ENCODE measurements around the gene VSTM2B. TPM values are rescaled to one million over a fixed set of nuclear protein-coding genes. Genes with fewer than 3 reads are reported as not detected.

The VSTM2B gene
- total RNA-seq, 2 donors from 2014 or later, result not detected

DNA sequence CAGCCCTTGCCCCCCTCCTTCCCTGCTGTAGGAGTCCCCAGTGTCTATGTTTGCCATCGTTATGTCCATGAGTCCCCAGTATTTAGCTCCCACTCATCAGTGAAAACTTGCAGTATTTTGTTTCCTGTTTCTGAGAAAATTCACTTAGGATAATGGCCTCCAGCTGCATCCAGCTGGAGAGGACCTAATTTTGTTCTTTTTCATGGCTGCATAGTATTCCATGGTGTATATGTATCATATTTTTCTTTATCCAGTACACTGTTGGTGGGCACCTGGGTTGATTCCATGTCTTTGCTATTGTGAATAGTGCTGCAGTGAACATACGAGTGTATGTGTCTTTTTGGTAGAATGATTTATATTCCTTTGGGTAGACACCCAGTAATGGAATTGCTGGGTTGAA lies 62.3 kb downstream of the VSTM2B start:
- peaks cover 5% of the 10 kb centered on the region for H3K36me3 Mint-ChIP-seq
- H3K27me3 Mint-ChIP-seq, result peaks cover 18 to 29% of the 10 kb centered on the region in 2 donors
- H3K4me3 Mint-ChIP-seq, result no peak overlapping the region
- no peaks in the 10 kb centered on the region for H3K9me3 Mint-ChIP-seq
- DNase-seq (ENCODE audit: low spot score), result no peak
- H3K27ac Mint-ChIP-seq, result no peak overlapping the region
- H3K4me1 Mint-ChIP-seq (ENCODE audit: low read depth in 2 of 2), result peaks cover 8 to 16% of the 10 kb centered on the region in 2 donors
- no peak for ATAC-seq

GRCh38 chr19:29590278-29590677 lies 64.5 kb downstream of the VSTM2B start:
- no peaks in the 10 kb centered on the region for H3K9me3 Mint-ChIP-seq
- peaks cover 5% of the 10 kb centered on the region for H3K36me3 Mint-ChIP-seq
- H3K4me3 Mint-ChIP-seq, result no peak overlapping the region
- H3K4me1 Mint-ChIP-seq (ENCODE audit: low read depth in 2 of 2), result peaks cover 8 to 11% of the 10 kb centered on the region in 2 donors
- DNase-seq (ENCODE audit: low spot score) (no peak), ATAC-seq (no peak)
- H3K27ac Mint-ChIP-seq, result no peak overlapping the region
- peaks cover 22 to 34% of the 10 kb centered on the region in 2 donors for H3K27me3 Mint-ChIP-seq

DNA sequence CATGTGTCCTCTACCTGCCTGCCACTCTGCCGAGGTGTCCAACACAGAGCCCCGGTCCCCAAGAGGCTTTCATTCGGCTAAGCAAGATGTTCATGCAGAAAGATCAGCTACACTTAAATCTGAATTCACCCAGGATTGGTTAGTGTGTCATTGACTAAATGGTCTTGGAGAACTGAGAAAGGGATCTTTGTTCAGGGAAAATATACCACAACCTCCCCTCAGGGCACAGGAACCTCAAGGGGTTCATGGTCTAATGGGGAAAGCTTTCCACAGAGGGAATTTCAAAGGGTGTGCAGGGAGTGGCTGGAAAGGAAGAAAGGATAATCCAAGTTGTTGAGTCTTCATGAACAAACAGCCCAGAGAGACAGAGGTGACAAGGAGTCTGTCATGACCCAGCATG lies 65.9 kb downstream of the VSTM2B start:
- H3K9me3 Mint-ChIP-seq, result no peaks in the 10 kb centered on the region
- peaks cover 24 to 27% of the 10 kb centered on the region in 2 donors for H3K27me3 Mint-ChIP-seq
- peaks cover 7 to 8% of the 10 kb centered on the region in 2 donors for H3K4me1 Mint-ChIP-seq (ENCODE audit: low read depth in 2 of 2)
- H3K27ac Mint-ChIP-seq, result no peak overlapping the region
- no peak overlapping the region for H3K4me3 Mint-ChIP-seq
- DNase-seq (ENCODE audit: low spot score) (no peak), ATAC-seq (no peak)
- H3K36me3 Mint-ChIP-seq, result peaks cover 5% of the 10 kb centered on the region

GRCh38 chr19:29593869-29594268 lies 68.1 kb downstream of the VSTM2B start:
- ATAC-seq (no peak), DNase-seq (ENCODE audit: low spot score) (no peak)
- H3K27me3 Mint-ChIP-seq, result peaks cover 28 to 34% of the 10 kb centered on the region in 2 donors
- H3K36me3 Mint-ChIP-seq, result peaks cover 5% of the 10 kb centered on the region
- H3K9me3 Mint-ChIP-seq, result no peaks in the 10 kb centered on the region
- no peaks in the 10 kb centered on the region for H3K4me1 Mint-ChIP-seq (ENCODE audit: low read depth in 2 of 2)
- no peak overlapping the region for H3K27ac Mint-ChIP-seq
- no peak overlapping the region for H3K4me3 Mint-ChIP-seq

GRCh38 chr19:29596080-29596727 lies 70.4 kb downstream of the VSTM2B start:
- ATAC-seq (no peak), DNase-seq (ENCODE audit: low spot score) (no peak)
- Mint-ChIP-seq H3K9me3 (no peaks in the 10 kb centered on the region), H3K4me1 (ENCODE audit: low read depth in 2 of 2) (no peaks in the 10 kb centered on the region), H3K4me3 (no peak overlapping the region), H3K27me3 (peaks cover 25 to 31% of the 10 kb centered on the region in 2 donors), H3K36me3 (no peaks in the 10 kb centered on the region), H3K27ac (no peak overlapping the region)

- no peak for DNase-seq (ENCODE audit: low spot score)
These were observed 71.2 kb downstream of the VSTM2B start for GRCh38 chr19:29596885-29597525.

DNA sequence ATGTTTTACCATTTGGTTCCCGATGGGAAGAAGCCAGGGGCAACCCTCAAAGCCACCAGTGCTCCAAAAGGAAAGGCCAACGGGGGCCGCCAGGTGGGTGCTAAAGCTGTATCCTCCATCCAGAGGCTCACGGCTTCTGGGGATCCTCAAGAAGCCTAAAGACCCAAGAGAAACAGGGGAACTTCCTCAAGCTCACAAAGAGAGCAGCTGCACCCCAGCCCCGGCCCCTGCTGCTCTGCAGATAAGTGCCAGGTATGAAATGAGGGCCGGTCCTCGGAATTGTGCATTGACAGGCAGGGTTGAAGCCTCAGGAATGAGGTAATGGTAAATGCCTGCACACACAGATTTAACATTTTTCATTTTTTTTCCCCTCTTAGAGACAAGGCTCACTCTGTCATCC lies 72.2 kb downstream of the VSTM2B start:
- Mint-ChIP-seq H3K9me3 (no peaks in the 10 kb centered on the region), H3K4me3 (no peak overlapping the region), H3K27ac (no peak overlapping the region), H3K36me3 (no peaks in the 10 kb centered on the region), H3K4me1 (ENCODE audit: low read depth in 2 of 2) (no peaks in the 10 kb centered on the region), H3K27me3 (peaks cover 21 to 24% of the 10 kb centered on the region in 2 donors)
- ATAC-seq (no peak), DNase-seq (ENCODE audit: low spot score) (no peak)

More at GRCh38 chr19:29596885-29597525, 71.2 kb downstream of the VSTM2B start:
- no peak for ATAC-seq
- Mint-ChIP-seq H3K4me1 (ENCODE audit: low read depth in 2 of 2) (no peaks in the 10 kb centered on the region), H3K27ac (no peak overlapping the region), H3K4me3 (no peak overlapping the region), H3K36me3 (no peaks in the 10 kb centered on the region), H3K27me3 (peaks cover 21 to 24% of the 10 kb centered on the region in 2 donors), H3K9me3 (no peaks in the 10 kb centered on the region)

DNA sequence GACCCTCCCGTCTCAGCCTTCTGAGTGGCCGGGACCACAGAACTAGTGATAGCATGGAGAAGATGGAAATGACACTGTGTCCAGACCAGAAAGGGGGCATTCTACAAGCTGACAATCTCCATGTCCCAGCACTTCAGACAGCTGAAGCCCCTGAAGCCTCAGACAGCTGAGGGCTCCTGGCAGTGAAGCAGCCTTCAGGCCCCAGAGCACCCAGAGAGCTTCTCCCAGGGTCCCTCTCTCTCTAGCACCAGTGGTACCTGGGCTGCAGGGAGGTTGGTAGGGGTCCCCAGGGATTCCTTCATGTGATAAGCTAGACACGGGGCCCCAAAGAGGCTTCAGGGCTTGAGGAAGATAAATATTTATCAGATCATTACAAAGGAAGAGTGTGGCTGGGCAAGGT lies 72.7 kb downstream of the VSTM2B start:
- Mint-ChIP-seq H3K9me3 (no peaks in the 10 kb centered on the region), H3K4me3 (no peak overlapping the region), H3K27ac (no peak overlapping the region), H3K27me3 (peaks cover 20 to 24% of the 10 kb centered on the region in 2 donors), H3K36me3 (no peaks in the 10 kb centered on the region), H3K4me1 (ENCODE audit: low read depth in 2 of 2) (no peaks in the 10 kb centered on the region)
- no peak for ATAC-seq
- no peak for DNase-seq (ENCODE audit: low spot score)

GRCh38 chr19:29603308-29603707 lies 77.5 kb downstream of the VSTM2B start:
- ATAC-seq (no peak), DNase-seq (ENCODE audit: low spot score) (no peak)
- Mint-ChIP-seq H3K27ac (no peak overlapping the region), H3K4me3 (no peak overlapping the region), H3K4me1 (ENCODE audit: low read depth in 2 of 2) (peaks cover 5 to 6% of the 10 kb centered on the region in 2 donors), H3K36me3 (no peaks in the 10 kb centered on the region), H3K9me3 (no peaks in the 10 kb centered on the region), H3K27me3 (peaks cover 0 to 4% of the 10 kb centered on the region in 2 donors)

- Mint-ChIP-seq H3K4me3 (peak within 1 kb of the TSS; percentile 93), H3K27ac (peak within 1 kb of the TSS; percentile 92 to 98), H3K9me3 (no peaks in the 10 kb centered on the region), H3K36me3 (peaks cover 4% of the 10 kb centered on the region), H3K4me1 (ENCODE audit: low read depth in 2 of 2) (peaks cover 15 to 23% of the 10 kb centered on the region in 2 donors), H3K27me3 (no peaks in the 10 kb centered on the region)
- peak; percentile 91 to 95 for ATAC-seq
- peak; percentile 97 for DNase-seq (ENCODE audit: low spot score)
These were observed 80.0 kb downstream of the VSTM2B start, which contains the start of gene POP4 for GRCh38 chr19:29605653-29606419. Gene POP4 (plus strand): TSS chr19:29606283. CDS start chr19:29606319, 36 bp downstream.

DNA sequence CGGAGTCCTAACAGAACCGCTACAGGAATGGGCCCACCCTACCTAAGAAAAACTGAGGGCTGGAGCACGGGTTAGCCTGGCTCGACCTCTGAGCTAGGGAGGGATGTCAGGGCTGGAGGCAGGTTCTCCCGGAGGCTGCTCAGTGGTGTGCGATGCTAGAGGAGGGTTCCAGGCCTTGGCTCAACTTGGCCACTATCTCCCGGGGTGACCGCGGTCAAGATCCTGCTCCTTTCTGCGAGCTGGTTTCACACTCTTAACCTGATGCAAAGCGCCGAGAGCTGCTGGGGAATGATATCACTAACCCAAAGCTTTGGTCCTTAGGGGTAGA lies 80.6 kb downstream of the VSTM2B start:
- Mint-ChIP-seq H3K36me3 (peaks cover 4% of the 10 kb centered on the region), H3K9me3 (no peaks in the 10 kb centered on the region), H3K4me1 (ENCODE audit: low read depth in 2 of 2) (peaks cover 20 to 27% of the 10 kb centered on the region in 2 donors), H3K27me3 (no peaks in the 10 kb centered on the region), H3K4me3 (peak overlapping the region; percentile 93), H3K27ac (peak overlapping the region; percentile 92 to 98)
- no peak for DNase-seq (ENCODE audit: low spot score)
- ATAC-seq, result peak in 1 of 2 donors; percentile 54

- Mint-ChIP-seq H3K4me3 (peak overlapping the region; percentile 61), H3K27ac (peak overlapping the region; percentile 79 to 87), H3K36me3 (peaks cover 21% of the 10 kb centered on the region)
These were observed 83.8 kb downstream of the VSTM2B start for GRCh38 chr19:29609636-29610035.

DNA sequence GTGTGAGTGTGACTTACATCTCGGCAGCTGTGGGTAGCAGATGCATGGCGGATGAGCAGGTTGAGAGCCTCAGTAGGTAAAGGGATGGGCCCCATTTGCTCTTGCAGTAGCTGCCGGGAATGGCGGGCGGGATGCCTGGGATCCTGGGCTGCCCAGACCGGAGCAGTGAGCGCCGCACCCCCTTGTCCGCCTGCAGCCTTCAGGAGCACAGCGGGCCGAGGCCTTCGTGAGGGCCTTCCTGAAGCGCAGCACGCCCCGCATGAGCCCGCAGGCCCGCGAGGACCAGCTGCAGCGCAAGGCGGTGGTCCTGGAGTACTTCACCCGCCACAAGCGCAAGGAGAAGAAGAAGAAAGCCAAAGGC lies 84.4 kb downstream of the VSTM2B start:
- peak overlapping the region; percentile 79 to 87 for H3K27ac Mint-ChIP-seq
- H3K4me1 Mint-ChIP-seq (ENCODE audit: low read depth in 2 of 2), result peaks cover 26 to 41% of the 10 kb centered on the region in 2 donors
- peak overlapping the region; percentile 61 for H3K4me3 Mint-ChIP-seq
- ATAC-seq, result no peak
- DNase-seq (ENCODE audit: low spot score), result no peak
- H3K9me3 Mint-ChIP-seq, result no peaks in the 10 kb centered on the region
- H3K27me3 Mint-ChIP-seq, result no peaks in the 10 kb centered on the region
- peaks cover 26% of the 10 kb centered on the region for H3K36me3 Mint-ChIP-seq

More at GRCh38 chr19:29609636-29610035, 83.8 kb downstream of the VSTM2B start:
- no peaks in the 10 kb centered on the region for H3K9me3 Mint-ChIP-seq
- ATAC-seq (no peak), DNase-seq (ENCODE audit: low spot score) (no peak)
- H3K4me1 Mint-ChIP-seq (ENCODE audit: low read depth in 2 of 2), result peaks cover 26 to 41% of the 10 kb centered on the region in 2 donors
- no peaks in the 10 kb centered on the region for H3K27me3 Mint-ChIP-seq
